Occipital lobe (tissue), 2 donors: ENCODE data around the gene CD99L2. TPM values are rescaled to one million over a fixed set of nuclear protein-coding genes. Genes with fewer than 3 reads are reported as not detected.
"Not testable (repeated sequence)": the region's sequence is repeated elsewhere in the genome, so short reads cannot be mapped to it uniquely, and the experiment has no call there.

ENCODE experiments used
- DNase-seq: peaks from one replicate; lab custom pipeline; 2025; lab: John Stamatoyannopoulos, UW
- total RNA-seq: library from RNA; depleted of rRNA; stranded (reverse); fragments of >200 nt; gene quantifications from one replicate; pipeline ENCODE4 v1.2.3, GENCODE V29; 2014

CD99L2 gene
- total RNA-seq, 1 donor from 2014 or later: 27.0 TPM

GRCh38 chrX:150897421-150898320 is 797 bp downstream of the CD99L2 start:
- DNase-seq: peak; percentile 12

DNA sequence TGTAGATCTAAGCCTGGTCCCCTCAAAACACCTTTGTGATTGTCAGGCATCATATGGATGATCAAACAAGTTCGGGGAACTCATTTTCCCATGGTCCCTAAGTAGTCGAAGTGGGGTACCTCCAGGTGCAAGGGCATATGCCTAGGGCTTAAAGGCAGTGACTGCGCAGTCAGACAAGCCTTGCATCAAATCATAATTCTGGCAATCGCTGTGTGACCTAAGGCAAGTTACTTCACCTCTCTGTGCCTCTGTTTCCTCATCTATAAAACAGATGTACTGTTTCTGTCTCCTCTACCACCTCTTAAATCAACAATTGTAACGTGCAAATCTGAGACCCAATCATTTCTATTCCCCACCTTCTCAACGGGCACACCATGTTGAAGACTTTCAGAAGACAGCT is 1.8 kb downstream of the CD99L2 start:
- no peak for DNase-seq

- no peak for DNase-seq
These were observed 4.5 kb downstream of the CD99L2 start for GRCh38 chrX:150893936-150894335.

DNA sequence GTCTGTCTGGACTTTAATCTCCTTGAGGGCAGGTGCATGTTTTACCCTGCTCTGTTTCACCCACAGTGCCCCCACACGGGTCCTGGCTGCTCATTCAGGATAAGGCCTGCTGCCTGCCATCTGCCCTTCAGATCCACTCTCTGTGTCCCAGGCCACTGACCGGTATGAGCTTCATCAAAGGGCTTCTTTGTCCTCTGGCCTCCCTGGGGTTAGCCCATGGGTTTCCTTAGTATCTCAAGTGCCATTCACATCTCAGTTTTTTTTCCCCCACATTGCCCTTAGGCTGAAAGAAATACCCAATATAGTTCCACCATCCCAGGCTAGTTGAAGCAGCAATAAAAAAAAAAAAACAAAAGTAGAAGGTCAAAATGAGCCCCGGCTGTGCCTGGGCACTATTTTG is 9.3 kb downstream of the CD99L2 start:
- no peak for DNase-seq

DNA sequence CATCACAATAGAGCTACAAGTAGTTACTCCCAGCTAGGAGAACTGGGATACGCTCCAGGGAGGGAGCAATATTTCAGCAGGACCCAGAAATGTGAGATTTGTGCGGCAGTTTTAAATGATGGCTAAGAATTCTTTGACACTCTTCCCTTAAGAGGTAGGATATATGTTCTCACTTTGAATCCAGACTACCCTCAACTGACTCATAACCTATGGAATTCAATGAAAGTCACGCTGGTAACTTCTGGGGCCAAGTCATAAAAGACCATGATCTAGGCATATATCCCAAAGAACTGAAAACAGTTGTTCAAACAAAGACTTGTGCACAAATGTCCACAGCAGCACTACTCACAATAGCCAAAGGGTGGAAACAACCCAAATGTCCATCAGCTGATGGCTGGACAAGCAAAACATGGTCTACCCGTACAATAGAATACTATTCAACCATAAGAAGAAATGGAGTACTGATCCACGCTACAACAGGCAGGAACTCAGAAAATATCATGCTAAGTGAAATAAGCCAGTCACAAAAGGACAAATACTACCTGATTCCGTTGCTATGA is 10.5 kb downstream of the CD99L2 start:
- no peak for DNase-seq

DNA sequence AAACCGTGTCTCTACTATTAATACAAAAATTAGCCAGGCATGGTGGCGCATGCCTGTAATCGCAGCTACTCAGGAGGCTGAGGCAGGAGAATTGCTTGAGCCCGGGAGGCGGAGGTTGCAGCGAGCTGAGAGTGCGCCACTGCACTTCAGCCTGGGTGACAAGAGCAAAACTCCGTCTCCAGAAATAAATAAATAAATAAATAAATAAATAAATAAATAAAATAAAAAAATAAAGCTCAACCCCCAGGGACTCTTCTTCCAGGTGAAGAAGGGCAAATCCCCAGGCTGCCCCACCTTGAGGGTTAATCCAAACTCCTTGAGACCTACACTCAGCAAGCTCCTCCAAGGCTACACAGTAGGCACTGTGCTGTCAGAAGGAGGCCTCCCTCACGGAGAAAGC is 11.2 kb downstream of the CD99L2 start:
- not testable (repeated sequence) for DNase-seq

GRCh38 chrX:150886381-150886780 is 12.1 kb downstream of the CD99L2 start:
- DNase-seq: no peak

DNA sequence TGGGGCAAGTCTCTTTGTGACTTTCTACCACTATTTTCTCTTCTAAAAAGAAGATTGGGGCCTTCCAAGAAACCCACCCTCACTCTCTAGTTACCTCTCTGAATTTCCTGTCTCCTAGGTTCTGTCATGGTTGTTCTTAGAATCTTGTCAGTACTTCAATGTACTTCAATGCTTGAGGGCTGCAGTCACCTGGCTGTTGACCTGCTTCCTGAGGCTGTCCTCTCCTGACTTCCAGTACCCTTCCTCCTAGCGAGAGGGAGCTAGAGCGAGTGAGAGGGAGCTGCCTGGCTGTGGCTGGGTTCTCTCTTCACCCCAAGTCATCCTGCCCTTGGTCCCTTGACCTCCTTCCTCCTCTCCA is 17.7 kb downstream of the CD99L2 start:
- no peak for DNase-seq

DNA sequence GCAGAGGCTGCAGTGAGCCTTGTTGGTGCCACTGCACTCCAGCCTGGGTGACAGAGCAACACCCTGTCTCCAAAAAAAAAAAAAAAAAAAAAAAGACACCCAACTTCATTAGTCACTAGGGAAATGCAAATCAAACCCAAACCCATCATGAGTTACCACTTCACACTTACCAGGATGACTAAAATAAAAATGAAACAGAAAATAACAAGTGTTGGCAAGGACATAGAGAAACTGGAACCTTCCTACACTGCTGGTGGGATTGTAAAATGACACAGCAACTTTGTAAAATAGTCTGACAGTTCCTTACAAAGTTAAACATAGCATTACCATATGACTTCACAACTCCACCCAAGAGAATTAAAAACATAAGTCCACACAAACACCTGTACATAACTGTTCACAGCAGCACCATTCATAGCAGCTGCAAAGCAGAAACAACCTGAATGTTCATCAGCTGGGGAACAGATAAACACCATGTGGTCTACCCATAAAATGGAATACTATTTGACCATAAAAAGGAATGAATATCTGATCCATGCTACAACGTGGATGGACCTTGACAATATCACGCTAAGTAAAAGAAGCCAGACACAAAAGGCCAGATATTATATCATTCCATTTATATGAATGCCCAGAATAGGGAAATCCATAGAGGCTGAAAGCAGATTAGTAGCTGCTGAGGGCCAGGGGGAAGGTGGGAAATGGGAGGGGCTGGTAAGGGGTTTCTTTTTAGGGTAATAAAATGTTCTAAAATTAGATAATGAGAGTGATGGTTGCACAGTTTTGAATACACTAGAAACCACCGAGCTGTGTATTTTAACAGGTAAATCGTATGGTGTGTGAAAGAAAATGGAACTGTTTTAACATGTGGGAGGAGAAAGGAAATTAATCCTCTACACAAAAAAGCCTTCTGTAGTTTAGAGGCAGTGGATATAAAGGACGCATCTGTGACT is 18.3 kb downstream of the CD99L2 start:
- no peak for DNase-seq

DNA sequence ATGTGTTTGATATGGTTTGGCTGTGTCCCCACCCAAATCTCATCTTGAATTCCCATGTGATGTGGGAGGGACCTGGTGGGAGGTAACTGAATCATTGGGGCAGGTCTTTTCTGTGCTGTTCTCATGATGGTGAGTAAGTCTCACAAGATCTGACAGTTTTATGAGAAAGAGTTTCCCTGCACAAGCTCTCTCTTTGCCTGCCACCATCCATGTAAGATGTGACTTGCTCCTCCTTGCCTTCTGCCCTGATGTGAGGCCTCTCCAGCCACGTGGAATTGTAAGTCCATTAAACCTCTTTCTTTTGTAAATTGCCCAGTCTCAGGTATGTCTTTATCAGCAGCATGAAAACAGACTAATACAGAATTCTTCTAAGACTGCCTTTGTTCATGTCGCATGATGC is 22.8 kb downstream of the CD99L2 start:
- DNase-seq: not testable (repeated sequence)

DNA sequence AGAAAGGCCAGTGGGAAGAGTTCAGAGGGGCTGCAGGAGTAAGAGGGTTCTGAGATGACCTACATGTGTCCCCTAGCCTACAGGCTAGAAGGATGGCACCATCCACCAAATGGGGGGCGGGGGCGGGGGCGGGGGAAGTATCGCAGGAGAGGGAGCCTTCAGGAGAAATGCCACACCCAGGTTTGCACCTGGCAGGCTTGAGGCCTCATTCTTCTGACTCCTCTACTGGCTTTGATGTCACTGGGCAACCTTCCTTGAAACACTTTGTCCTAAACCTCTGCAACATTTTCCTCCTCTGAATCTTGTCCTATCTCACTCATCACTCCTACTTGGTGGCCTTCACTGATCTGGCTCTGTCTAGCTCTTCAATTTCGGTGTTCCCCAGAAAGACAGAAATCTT is 24.0 kb downstream of the CD99L2 start:
- DNase-seq: no peak

GRCh38 chrX:150873616-150874015 is 24.9 kb downstream of the CD99L2 start:
- no peak for DNase-seq

- DNase-seq: no peak
These were observed 25.6 kb downstream of the CD99L2 start for GRCh38 chrX:150872773-150873336.

- DNase-seq: no peak
These were observed 27.1 kb downstream of the CD99L2 start for GRCh38 chrX:150871341-150871811.

- DNase-seq: no peak
These were observed 27.8 kb downstream of the CD99L2 start for GRCh38 chrX:150870487-150871340.

DNA sequence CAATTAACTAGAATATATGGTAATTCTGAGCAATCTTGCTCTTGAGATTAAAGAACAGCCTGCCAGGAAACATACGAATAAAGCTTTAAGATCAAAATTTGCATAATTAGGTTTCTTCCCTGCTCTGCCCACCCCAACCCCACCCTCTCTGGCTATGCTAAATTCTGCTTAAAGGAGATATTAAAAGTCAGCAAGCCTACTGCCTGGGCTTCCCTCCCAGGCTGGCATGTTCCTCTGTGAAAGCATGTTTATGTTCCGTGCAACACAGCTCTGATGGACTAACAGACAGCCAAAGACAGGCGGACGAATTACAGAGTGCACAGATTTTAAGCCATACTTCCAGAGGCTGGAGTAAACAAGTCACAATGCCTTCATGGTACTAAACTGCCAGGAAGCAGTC is 28.4 kb downstream of the CD99L2 start:
- DNase-seq: no peak

- DNase-seq: no peak
These were observed 29.0 kb downstream of the CD99L2 start for GRCh38 chrX:150869450-150869849.

- DNase-seq: no peak
These were observed 29.8 kb downstream of the CD99L2 start for GRCh38 chrX:150868625-150869024.

- no peak for DNase-seq
These were observed 34.3 kb downstream of the CD99L2 start for GRCh38 chrX:150864127-150864526.

GRCh38 chrX:150863191-150863590 is 35.3 kb downstream of the CD99L2 start:
- no peak for DNase-seq

GRCh38 chrX:150857453-150857852 is 41.0 kb downstream of the CD99L2 start:
- no peak for DNase-seq
